GM10847 (cell line): ENCODE results near the gene GID8.

Source experiments
- POLR2A ChIP-seq: IDR thresholded peaks from 2 replicates; pipeline ENCODE4 v1.6.1; 2011; ENCODE audit not compliant: insufficient read length; ENCODE audit errors: extremely low read depth

Gene GID8

DNA sequence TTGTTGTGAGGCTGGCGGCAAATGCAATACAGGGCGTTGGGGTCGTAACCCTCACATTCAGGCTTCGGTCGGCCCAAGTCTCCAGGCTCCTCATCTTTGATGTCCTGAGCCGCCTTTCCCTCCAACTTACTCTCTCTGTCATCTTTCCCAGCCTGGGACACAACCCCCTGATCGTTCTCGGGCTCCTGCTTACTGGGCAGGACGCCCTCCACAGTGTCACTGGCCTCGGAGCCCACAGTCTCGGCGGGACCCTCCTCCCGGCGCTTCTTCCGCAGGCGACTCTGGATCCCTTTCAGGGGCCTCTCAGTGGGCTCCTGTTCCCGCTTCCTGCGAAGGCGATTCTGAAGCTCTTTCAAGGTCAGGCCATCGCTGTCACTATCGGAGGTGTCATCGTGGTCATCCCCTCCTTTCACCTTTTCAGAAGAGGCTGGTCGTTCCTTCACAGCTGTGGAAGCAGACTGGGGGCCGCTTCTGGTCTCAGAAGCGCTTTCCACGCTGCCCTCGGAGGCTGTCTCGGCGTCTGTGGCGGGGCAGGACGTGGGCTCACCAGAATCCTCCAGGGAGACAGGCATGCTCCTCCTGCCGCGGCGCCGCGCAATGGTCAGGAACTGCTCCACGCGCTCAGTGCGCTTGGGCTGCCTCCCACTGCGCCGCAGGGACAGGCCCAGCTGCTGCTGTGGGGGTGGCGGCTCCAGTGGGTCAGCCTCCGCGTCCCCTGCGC, 27.0 kb upstream of the GID8 start:
- no peak for TF ChIP-seq POLR2A

DNA sequence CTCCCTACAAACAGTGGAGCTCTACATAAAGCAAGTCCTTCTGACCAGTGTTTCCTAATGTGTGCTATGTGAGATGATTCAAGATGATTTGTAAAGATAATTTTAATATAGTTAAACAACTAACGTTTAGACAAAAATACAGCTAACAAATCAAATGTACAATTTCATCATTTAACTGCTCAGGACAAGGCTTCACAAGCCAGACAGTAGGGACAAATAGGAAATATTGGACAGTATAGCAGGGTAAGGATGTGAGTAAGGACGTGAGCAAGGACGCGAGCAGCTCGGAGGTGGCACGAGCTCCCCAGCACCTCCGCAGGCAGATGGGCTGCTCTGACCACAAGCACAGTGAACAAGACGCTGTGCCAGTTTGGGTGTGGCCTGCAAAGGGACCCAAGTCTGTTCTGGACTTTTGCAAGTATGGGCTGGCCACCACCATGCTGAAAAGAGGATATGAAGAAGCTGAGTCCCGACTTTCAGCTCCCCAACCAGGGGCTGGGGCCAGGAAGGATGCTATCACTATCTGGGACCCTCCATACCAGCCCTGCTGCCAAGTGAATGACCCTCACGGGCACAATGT, 26.2 kb upstream of the GID8 start:
- TF ChIP-seq POLR2A = no peak

DNA sequence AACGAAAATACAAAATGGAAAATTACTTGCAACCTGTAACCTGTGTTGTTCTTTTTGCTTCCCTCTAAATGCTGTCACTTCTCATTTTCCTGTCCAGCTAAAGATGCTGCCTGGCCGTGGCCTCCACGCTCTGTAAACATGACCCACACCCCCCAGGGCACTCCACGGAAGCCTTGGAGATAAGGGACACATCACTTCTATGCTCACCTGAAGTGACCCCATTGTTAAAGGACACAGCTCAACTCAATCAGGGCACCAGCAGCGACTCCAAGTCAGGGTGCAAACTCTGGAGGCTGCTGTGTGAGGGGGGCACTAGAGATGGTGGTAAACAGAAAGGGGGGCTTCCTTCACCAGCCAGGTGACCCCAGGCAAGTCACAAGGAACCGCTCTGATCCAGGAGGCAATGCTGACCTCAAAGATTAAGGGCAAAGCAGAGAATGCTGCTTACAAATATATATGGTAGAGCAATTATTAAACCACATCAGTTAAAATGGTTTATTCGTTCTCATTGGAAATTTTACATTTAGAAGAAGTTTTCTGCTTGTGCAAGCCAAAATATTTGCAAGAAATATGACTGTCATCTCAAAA, 24.8 kb upstream of the GID8 start:
- no peak for TF ChIP-seq POLR2A

DNA sequence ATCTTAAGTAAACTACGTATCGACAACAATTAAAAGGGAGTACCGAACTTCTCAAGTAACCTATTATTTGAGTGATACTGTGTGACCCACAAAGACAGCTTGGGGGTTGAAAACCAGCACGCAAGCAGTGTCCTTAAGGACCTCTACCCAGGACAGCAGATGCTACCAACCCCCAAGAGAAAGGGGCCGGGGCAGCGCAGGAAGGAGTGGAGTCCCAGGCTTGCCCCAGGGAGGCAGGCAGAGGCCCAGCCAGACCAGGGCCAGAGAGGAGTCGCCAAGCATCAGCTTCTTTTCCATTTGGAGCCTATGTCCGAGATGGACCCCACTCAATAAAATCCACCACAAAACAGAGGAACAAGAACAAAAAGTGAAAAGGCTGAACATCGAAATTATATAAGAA, 23.5 kb upstream of the GID8 start:
- no peak for TF ChIP-seq POLR2A

DNA sequence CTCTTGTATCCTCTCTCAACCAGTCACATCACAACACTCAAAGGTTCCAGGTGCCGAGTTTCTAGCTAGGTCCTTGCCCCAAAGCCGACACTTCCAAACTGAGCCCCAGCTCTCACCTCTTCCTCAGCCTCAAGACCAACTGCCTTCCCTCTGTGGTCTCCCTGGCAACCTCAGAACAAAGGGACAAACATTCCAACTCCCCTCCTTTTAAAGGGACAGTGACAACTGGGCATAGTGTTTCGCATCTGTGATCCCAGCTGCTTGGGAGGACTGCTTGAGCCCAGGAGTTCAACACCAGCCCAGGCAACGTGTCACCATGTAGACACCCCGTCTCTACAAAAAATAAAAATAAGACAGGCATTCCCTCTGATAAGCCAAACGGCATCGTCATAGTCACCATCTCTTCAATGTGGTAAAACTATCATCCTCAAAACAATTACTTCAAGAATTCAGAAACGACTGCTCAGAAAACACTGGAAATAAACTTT, 22.9 kb upstream of the GID8 start:
- no peak for TF ChIP-seq POLR2A

DNA sequence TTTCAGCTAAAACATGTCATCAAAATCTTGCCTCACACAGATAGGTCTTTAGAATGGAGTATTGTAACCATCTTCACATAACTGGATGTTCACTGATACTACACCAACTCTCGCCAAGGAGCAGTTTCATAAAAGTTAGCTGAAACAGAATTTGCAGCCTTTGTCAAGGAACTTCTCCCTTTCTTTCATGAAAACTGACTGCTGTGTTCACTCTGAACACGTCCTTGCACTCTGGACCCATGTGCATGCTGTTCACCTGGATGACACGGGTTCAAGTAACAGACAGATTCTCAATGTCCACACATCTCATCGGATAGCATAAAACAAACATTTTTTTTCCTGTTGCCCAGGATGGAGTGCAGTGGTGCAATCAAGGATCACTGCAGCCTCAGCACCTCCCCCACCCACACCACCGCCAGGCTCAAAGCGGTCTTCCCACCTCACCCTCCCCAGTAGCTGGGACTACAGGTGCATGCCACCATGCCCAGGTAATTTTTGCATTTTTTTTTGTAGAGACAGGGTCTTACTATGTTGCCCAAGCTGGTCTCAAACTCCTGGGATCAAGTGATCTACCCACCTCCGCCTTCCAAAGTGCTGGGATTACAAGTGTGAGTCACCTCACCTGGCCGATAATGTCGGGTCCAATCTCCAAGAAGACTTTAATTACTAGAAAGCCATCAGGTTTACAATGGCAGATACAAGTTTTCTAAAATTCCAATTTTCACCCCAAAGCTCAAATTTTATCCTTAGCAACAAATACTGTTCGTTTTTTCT, 21.1 kb upstream of the GID8 start:
- TF ChIP-seq POLR2A = no peak

DNA sequence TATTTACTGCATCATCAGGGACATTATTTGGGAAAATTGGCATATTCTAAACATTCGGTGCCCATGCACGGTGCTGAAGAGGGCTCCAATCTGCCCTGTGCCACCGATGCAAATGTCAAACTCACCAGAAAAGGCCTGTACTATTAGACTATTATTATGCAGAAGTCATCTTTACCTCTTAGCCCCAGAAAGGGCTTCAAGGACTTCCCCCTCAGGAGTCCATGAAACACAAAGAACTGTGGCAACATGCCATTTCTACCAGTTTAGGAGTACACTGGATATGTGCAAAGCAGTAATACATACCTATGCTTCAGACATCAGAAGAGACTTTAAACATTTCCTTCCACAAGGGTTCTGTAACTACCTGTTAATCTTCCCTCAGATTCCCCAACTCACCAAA, 20.2 kb upstream of the GID8 start:
- TF ChIP-seq POLR2A = no peak

DNA sequence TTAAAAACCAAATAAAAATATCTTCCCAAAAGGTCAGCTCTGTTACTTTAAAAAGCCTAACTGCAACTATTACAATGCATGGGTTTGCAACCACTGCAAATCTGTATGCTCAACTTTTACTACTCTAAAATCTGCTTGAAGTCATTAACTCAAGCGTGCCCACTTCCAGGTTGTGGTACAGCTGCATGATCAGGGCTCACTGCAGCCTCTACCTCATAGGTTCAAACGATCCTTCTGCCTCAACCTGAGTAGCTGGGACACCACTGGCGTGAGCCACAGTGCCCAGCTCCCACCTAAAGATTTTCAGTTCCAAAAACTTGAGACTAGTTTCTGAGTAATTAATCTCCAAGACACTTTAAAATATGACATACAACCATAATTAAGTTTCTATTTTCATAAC, 19.8 kb upstream of the GID8 start:
- no peak for TF ChIP-seq POLR2A

DNA sequence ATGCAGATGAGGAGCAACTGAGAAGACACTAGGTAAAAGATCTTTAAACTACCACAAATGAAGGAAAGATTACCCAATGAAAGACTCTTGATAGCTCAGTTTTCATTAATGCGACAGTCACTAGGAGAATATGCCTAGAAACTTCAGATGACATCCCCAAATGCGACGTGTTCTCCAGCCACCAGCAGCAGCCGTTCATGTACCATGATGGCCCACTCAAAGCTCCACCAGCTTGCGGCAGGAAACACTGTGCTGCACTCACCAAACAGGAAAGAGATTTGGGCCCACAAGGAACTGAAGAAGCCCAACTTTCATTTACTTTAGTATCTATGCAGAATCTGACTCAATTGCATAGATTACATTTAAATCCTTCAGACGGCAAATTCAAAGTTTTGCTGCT, 19.1 kb upstream of the GID8 start:
- no peak for TF ChIP-seq POLR2A

DNA sequence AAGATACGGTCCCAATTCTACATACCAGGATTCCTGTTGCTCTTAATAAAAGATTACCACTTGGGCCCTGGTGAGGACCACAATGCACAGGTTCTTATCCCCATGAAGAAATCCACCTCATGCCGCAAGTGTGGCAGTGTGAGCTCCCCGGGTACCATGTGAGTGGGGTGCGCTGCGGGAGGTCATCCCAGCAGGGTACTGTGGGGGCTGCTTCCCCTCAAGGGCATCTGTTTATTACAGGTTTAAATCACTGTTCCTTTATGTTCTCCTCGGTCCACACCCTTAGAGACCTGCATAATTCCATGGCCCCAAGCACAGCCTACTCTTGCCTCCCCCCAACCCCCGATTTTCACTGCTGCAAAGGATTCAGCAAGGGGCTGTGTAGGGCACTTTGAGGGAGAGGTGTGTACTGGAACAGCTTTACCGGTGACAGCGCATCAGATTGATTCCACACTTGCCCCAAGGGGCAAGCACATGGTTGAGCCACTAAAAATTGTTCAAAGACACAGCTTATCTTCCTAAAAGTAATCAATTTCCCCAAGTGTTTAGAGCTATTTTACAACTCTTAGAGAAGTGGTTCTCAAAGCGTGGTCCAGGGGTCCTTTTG, 17.8 kb upstream of the GID8 start:
- no peak for TF ChIP-seq POLR2A

DNA sequence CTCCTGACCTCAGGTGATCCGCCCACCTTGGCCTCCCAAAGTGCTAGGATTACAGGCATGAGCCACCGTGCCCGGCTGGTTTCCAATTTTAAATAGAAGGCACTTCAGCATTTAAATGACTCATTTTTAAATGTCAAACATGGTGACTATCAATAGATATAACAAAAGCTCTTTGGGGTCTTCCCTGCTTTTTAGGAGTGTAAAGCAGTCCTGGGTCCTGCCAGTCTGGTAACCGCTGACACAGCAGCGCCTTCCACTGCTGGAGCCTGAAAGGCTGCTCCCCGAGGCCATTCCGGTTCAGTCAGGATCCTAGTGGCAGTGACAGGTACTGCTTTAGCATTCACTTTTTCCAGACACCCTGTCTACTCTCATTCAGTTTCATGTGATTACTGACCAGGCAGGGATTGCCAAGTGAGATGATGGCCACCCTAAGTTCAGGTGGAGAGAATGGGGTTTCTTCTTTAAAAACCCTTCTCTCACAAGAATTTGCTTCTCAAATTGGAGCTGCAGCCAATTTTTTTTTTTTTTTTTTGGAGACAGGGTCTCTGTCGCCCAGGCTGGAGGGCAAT, 16.7 kb upstream of the GID8 start:
- TF ChIP-seq POLR2A = no peak

DNA sequence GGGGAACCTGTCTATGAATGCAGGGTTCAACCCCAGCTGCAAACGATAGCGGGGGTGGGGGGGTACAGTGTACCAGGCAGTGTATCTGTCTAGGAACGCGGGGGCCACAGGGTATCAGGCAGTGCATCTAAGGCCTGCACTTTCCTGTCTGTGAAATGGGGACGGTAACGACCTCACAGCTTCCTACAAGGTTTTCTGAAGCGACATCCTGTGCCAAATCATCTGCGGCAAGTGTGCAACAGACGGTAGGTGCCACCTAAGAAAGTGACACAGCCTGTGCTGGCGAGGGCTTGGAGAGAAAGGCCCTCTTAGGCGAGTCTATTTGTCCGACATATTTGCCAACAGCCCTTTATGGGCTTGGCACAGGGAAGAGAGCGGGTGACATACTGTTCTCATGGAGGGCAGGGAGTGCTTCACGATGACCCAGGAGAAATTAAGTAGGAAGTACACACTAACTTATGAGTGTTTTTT, 15.5 kb upstream of the GID8 start:
- no peak for TF ChIP-seq POLR2A

DNA sequence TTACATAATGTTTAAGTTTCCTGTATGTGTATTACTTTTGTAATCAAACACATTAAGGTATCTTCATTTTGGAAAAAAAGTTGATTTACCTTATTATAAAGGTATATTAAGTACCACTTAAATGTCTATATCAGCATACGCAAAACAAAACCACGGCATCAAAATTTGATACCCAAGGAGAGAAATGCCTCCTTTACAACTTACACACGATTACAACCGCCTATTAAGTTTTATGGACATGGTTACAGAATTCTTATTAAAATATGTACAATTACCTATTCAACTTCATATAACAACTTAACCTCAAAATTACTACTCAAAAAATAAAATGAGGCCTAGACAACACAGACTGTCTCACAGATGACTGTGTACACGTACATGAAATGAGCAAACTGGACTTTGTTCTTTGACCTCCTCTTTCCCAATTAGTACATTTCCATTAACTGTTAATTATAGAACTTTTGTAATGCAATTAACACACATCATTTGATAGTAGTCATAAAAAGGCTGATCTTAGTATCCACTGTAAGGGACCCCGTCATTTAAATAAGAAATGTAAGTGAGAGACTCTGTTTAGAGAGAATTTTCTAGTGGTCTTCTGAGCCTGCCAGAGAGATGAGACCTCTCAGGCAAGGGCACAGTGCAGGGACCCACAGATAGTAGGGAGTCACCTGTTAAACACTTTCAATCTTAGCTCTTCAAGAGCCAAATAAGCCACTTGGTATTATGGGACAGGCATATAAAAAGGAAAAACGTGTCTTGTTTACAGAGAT, 14.1 kb upstream of the GID8 start:
- TF ChIP-seq POLR2A = no peak

DNA sequence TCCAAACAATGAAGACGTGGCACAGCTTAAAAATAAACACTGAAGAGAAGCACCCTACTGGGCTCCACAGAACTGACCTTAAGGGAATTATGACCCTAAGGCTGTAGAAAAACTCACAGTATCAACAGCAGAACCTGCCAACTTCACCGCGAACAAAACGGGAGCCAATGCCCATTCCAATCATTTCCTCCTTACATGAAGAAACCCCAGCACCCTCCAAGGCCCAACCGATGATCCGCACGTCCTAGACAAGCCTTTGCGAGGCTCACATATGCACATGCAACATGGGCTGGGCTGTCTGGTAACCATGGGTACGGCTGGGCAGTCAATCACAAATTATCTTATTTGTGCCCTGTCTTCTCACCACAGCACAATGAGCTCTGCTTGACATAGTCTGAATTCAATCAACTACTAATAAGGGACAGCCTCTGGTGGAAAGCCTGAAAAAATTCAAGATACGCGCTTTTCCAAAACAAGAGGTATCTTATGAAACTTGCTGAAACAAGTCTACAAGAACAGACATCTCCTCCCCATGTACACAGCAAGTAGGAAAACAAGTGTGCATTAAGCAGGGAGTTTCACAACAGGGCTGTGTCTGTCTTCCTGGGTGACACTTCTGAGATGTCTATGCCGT, 13.4 kb upstream of the GID8 start:
- TF ChIP-seq POLR2A = no peak
